GM21723 (cell line): Measurements from ENCODE around the gene DRAP1.

Experiments used
- ATAC-seq: cut with Tn5 transposase; IDR thresholded peaks from one replicate; pipeline ENCODE4 v1.9.1; 2021; ENCODE audit warnings: mild to moderate bottlenecking, moderate library complexity; ENCODE audit not compliant: unreplicated experiment

DRAP1 gene

GRCh38 chr11:65919141-65919572 lies at the start of gene DRAP1:
Gene DRAP1 (plus strand): TSS chr11:65919426. CDS start chr11:65919502, 76 bp downstream.
- ATAC-seq: peak; percentile 81

GRCh38 chr11:65869643-65870306 lies 49.5 kb upstream of the DRAP1 start:
- no peak for ATAC-seq

GRCh38 chr11:65870307-65870658 lies 48.9 kb upstream of the DRAP1 start:
- no peak for ATAC-seq

- ATAC-seq: no peak
Measured at GRCh38 chr11:65870706-65871681, 48.2 kb upstream of the DRAP1 start.

GRCh38 chr11:65871811-65872548 lies 47.2 kb upstream of the DRAP1 start:
- no peak for ATAC-seq

- no peak for ATAC-seq
Measured at GRCh38 chr11:65872586-65873317, 46.5 kb upstream of the DRAP1 start, which contains the start of gene EFEMP2. Gene EFEMP2 (minus strand): TSS chr11:65872800. CDS start chr11:65872354, 446 bp downstream.

- ATAC-seq: peak; percentile 70
Measured at GRCh38 chr11:65873318-65874156, 45.7 kb upstream of the DRAP1 start.

GRCh38 chr11:65879617-65880016 lies 39.6 kb upstream of the DRAP1 start, which contains the start of gene CTSW:
Gene CTSW (plus strand): TSS chr11:65879837. CDS start chr11:65879855, 18 bp downstream.
- ATAC-seq: no peak

- ATAC-seq: no peak
Measured at GRCh38 chr11:65880027-65880426, 39.2 kb upstream of the DRAP1 start.

- no peak for ATAC-seq
Measured at GRCh38 chr11:65880844-65881421, 38.3 kb upstream of the DRAP1 start.

- no peak for ATAC-seq
Measured at GRCh38 chr11:65882120-65883057, 36.8 kb upstream of the DRAP1 start.

- ATAC-seq: no peak
Measured at GRCh38 chr11:65883058-65883761, 36.0 kb upstream of the DRAP1 start.

- ATAC-seq: no peak
Measured at GRCh38 chr11:65883786-65884715, 35.2 kb upstream of the DRAP1 start.

GRCh38 chr11:65884716-65885092 lies 34.5 kb upstream of the DRAP1 start:
- no peak for ATAC-seq

GRCh38 chr11:65885231-65885630 lies 34.0 kb upstream of the DRAP1 start:
- ATAC-seq: no peak

- ATAC-seq: no peak
Measured at GRCh38 chr11:65885808-65886536, 33.3 kb upstream of the DRAP1 start.
